DND-41 (cell line): ENCODE data around the gene NCAPH2.

Source experiments
- ATAC-seq: fragments of 200-7000 bp; cut with Tn5 transposase; 3 replicates; pipeline ENCODE4 v1.9.1; 2021; ENCODE audit warnings: low read depth; ENCODE audit not compliant: insufficient read depth
- DNase-seq: peaks from one replicate; pipeline ENCODE4 v3.0.0-alpha.2; 2020
- H2AFZ ChIP-seq: 2 replicates; pipeline ENCODE4 v1.6.0; 2012; ENCODE audit warnings: low read depth, low read length
- H3K27ac ChIP-seq: 2 replicates; pipeline ENCODE4 v1.5.1; 2012; ENCODE audit warnings: low read length, inconsistent platforms
- H3K27me3 ChIP-seq: fragments of 200-600 bp; sonication (generic); 2 replicates; pipeline ENCODE4 v1.6.0; 2012; ENCODE audit warnings: low read length, mild to moderate bottlenecking, inconsistent platforms; ENCODE audit not compliant: insufficient read depth, poor library complexity
- H3K36me3 ChIP-seq: 2 replicates; pipeline ENCODE4 v1.5.1; 2012; ENCODE audit warnings: low read length, inconsistent platforms; ENCODE audit not compliant: insufficient read depth
- H3K4me1 ChIP-seq: 2 replicates; pipeline ENCODE4 v1.5.1; 2012; ENCODE audit warnings: mild to moderate bottlenecking, low read length; ENCODE audit not compliant: insufficient read depth
- H3K4me2 ChIP-seq: 2 replicates; pipeline ENCODE4 v1.6.0; 2012; ENCODE audit warnings: mild to moderate bottlenecking, moderate library complexity, low read length, inconsistent platforms; ENCODE audit not compliant: insufficient read depth
- H3K4me3 ChIP-seq, 2 experiments: fragments of 200-600 bp in 1 of 2; shearing (Covaris generic) in 1 of 2; 2 replicates each; pipeline ENCODE4 v1.5.1; 2012 to 2016; ENCODE audit warnings: inconsistent platforms in 2 of 2, low read length in 2 of 2, mild to moderate bottlenecking in 2 of 2, low read depth in 1 of 2, moderate library complexity in 1 of 2
- H3K79me2 ChIP-seq: 2 replicates; pipeline ENCODE4 v1.6.0; 2012; ENCODE audit warnings: low read length, inconsistent platforms; ENCODE audit not compliant: insufficient read depth
- H3K9ac ChIP-seq: 2 replicates; pipeline ENCODE4 v1.6.0; 2012; ENCODE audit warnings: low read depth, mild to moderate bottlenecking, inconsistent platforms, low read length, moderate library complexity
- H3K9me3 ChIP-seq: 2 replicates; pipeline ENCODE4 v1.5.1; 2012; ENCODE audit warnings: low read length, moderate library complexity, mild to moderate bottlenecking, inconsistent platforms; ENCODE audit not compliant: insufficient read depth, severe bottlenecking
- H4K20me1 ChIP-seq: 2 replicates; pipeline ENCODE4 v1.6.0; 2012; ENCODE audit warnings: low read length; ENCODE audit not compliant: insufficient read depth
- EZH2 ChIP-seq: IDR thresholded peaks from 3 replicates; pipeline ENCODE4 v1.6.1; 2012; ENCODE audit warnings: borderline replicate concordance, low read depth, mild to moderate bottlenecking, moderate library complexity, low read length, inconsistent platforms; ENCODE audit not compliant: severe bottlenecking
- TF ChIP-seq, protein P1 (sequence below): IDR thresholded peaks from 2 replicates; pipeline ENCODE4 v1.5.1; 2012; ENCODE audit warnings: borderline replicate concordance, low read length, moderate library complexity, mild to moderate bottlenecking; ENCODE audit not compliant: poor library complexity, severe bottlenecking; ENCODE audit errors: extremely low read depth

Gene NCAPH2

DNA sequence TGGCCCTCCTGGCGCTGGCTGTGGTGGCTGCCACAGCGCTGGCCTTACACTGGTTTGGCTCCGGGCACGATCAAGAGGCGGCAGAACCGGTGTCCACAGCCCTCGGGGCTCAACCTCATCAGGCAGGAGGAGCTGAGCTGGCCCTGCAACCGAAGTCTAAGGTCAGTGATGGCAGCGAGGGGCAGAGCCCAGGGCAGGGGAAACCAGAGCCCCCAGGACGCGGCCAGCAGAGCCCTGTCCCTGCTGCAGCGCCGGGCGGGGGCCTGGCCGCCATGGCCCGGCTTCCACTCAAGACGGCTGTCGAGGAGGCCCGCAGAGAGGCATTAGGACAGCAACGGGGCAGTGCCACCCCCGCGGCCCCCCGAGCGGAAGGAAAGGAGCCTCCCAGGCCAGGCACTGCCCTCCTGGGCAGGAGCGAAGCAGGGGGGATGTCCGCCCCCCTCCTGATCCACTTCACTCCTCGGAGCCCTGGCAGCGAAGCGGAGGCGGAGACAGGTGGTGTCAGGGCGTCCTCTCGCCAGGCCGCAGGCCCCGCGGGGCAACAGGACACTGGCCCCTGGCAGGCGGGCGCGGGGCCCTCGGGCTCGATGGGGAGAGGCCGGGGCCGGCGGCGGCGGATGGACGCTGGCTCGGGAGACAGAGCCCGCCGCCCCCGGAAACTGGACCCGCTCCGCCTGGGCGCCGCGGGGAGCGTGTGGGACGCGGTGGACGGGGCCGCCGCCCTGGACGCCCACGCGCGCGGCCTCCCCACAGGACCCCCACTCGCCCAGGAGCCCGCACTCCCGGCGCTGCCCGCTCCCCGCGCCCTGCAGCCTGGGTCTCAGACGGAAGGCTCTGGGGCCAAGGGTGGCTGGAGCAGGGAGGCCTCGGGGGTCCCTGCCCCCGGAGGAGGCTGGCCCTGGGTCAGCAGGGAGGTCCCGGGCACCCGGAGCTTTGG lies 38.6 kb downstream of the NCAPH2 start:
- DNase-seq (no peak), ATAC-seq (no peak)
- peaks cover 21% of the 10 kb centered on the region for H3K4me1 ChIP-seq
- H3K27ac ChIP-seq, result no peak overlapping the region
- H2AFZ ChIP-seq, result no peak overlapping the region
- H4K20me1 ChIP-seq, result peaks cover 7% of the 10 kb centered on the region
- H3K4me3 ChIP-seq, result no peak overlapping the region
- H3K79me2 ChIP-seq, result no peaks in the 10 kb centered on the region
- H3K9me3 ChIP-seq, result no peaks in the 10 kb centered on the region
- no peak for TF ChIP-seq EZH2
- TF ChIP-seq, protein P1, sequence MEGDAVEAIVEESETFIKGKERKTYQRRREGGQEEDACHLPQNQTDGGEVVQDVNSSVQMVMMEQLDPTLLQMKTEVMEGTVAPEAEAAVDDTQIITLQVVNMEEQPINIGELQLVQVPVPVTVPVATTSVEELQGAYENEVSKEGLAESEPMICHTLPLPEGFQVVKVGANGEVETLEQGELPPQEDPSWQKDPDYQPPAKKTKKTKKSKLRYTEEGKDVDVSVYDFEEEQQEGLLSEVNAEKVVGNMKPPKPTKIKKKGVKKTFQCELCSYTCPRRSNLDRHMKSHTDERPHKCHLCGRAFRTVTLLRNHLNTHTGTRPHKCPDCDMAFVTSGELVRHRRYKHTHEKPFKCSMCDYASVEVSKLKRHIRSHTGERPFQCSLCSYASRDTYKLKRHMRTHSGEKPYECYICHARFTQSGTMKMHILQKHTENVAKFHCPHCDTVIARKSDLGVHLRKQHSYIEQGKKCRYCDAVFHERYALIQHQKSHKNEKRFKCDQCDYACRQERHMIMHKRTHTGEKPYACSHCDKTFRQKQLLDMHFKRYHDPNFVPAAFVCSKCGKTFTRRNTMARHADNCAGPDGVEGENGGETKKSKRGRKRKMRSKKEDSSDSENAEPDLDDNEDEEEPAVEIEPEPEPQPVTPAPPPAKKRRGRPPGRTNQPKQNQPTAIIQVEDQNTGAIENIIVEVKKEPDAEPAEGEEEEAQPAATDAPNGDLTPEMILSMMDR, result no peak
- peaks cover 13% of the 10 kb centered on the region for H3K27me3 ChIP-seq
- H3K4me2 ChIP-seq, result no peak overlapping the region
- H3K36me3 ChIP-seq, result no peaks in the 10 kb centered on the region
- H3K9ac ChIP-seq, result no peak overlapping the region

DNA sequence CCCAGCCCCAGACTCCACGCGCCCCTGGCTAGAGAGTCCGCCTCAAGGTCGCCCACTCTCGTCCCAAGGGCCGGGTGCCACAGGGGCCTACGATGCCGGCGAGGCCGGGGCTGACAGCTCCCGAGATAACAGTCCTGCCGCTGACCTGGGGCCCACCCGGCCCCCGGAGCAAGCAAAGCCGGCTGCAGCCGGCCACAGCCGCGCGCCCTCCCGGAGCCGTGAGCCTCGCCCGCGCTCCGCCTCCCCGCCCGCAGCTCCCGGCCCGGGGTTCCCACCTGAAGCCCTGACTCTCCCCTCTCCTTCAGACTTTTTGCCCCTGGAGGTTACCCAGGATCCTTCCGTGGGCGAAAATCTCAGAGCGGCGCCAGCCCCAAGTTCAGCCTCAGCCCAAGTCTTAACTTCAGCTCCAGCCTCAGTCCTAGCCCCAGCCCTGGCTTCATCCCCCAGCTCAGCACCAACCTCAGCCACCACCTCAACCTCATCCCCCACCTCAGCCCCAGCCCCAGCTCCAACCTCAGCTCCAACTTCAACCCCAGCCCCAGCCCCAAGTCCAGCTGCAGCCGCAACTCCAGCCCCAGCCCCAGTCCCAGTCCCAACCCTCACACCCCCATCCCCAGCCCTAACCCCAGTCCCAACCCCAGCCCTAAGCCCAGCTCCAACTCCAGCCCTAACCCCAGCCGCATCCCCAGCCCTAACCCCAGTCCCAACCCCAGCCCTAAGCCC lies 39.4 kb downstream of the NCAPH2 start:
- Histone ChIP-seq H3K27me3 (peaks cover 13% of the 10 kb centered on the region), H3K4me1 (peaks cover 21% of the 10 kb centered on the region), H3K36me3 (no peaks in the 10 kb centered on the region), H3K4me3 (no peak overlapping the region), H4K20me1 (peaks cover 7% of the 10 kb centered on the region), H3K9me3 (no peaks in the 10 kb centered on the region), H3K4me2 (no peak overlapping the region), H2AFZ (no peak overlapping the region), H3K27ac (no peak overlapping the region), H3K9ac (no peak overlapping the region), H3K79me2 (no peaks in the 10 kb centered on the region)
- TF ChIP-seq EZH2, result no peak
- TF ChIP-seq, protein P1, result no peak
- no peak for DNase-seq
- no peak for ATAC-seq

DNA sequence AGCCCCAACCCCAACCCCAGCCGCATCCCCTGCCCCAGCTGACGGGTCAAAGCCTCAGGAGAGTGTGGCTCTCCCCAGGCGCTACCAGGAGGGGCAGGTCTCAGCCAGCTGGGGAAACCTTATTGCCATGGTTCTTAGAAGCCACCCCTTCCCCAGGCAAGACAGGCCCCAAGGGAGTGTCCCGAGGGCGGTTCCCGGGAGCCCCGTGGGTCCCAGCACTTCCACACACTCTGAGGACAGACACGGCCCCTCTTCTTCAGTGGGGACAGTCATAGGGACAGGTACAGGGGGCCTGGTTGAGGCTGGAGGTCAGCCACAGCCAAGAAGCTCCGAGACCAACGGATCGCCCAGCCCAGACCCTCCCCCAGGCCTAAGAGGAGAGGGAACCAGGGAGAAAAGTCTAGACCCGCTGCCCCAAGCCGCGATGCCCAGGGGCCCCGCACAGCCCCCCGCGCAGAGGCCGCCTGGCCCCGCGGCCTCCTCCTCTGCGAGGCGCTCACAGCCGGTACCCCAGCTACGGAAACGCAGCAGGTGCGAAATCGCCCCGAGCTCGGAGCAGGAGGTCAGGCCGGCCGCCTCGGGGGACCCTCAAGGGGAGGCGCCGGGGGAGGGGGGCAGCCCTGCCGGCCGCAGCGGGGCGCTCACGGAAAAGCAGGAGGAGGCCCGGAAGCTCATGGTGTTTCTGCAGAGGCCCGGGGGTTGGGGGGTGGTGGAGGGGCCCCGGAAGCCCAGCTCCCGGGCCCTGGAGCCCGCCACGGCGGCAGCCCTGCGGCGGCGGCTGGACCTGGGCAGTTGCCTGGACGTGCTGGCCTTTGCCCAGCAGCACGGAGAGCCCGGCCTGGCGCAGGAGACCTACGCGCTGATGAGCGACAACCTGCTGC lies 40.3 kb downstream of the NCAPH2 start:
- H3K9me3 ChIP-seq, result no peaks in the 10 kb centered on the region
- peak; percentile 16 for DNase-seq
- H3K79me2 ChIP-seq, result no peaks in the 10 kb centered on the region
- H3K27me3 ChIP-seq, result peaks cover 13% of the 10 kb centered on the region
- no peak overlapping the region for H3K27ac ChIP-seq
- no peak overlapping the region for H2AFZ ChIP-seq
- peaks cover 7% of the 10 kb centered on the region for H4K20me1 ChIP-seq
- no peak overlapping the region for H3K9ac ChIP-seq
- no peak overlapping the region for H3K4me3 ChIP-seq
- TF ChIP-seq, protein P1, result no peak
- TF ChIP-seq EZH2, result no peak
- no peaks in the 10 kb centered on the region for H3K36me3 ChIP-seq
- H3K4me2 ChIP-seq, result no peak overlapping the region
- ATAC-seq, result no peak
- H3K4me1 ChIP-seq, result peaks cover 21% of the 10 kb centered on the region
